Spinal cord (tissue), 10 donors: ENCODE measurements around the gene EHD2. TPM values are rescaled to one million over a fixed set of nuclear protein-coding genes. Genes with fewer than 3 reads are reported as not detected.
"Not testable (repeated sequence)": the region's sequence is repeated elsewhere in the genome, so short reads cannot be mapped to it uniquely, and the experiment has no call there.

ENCODE experiments used
- DNase-seq, 6 donors: peaks; one replicate each; pipeline versions ENCODE4 v3.0.0 to v3.0.0-alpha.2; 2013 to 2015; ENCODE audit warnings: low spot score in 6 of 6, low read depth in 4 of 6
- H3K27ac ChIP-seq: one replicate; pipeline ENCODE4 v1.5.1; 2013; ENCODE audit warnings: low read depth, low read length, control low read depth
- H3K27me3 ChIP-seq: one replicate; pipeline ENCODE4 v1.6.1; 2013; ENCODE audit warnings: low read length; ENCODE audit not compliant: control insufficient read depth, insufficient read depth
- H3K36me3 ChIP-seq: one replicate; pipeline ENCODE4 v1.6.1; 2013; ENCODE audit warnings: low read length; ENCODE audit not compliant: control insufficient read depth, insufficient read depth
- H3K4me1 ChIP-seq: one replicate; pipeline ENCODE4 v1.6.1; 2013; ENCODE audit warnings: low read length; ENCODE audit not compliant: control insufficient read depth, insufficient read depth
- H3K4me3 ChIP-seq: one replicate; pipeline ENCODE4 v1.5.1; 2013; ENCODE audit warnings: low read depth, low read length, control low read depth
- H3K9me3 ChIP-seq: one replicate; pipeline ENCODE4 v1.6.1; 2013; ENCODE audit warnings: low read length; ENCODE audit not compliant: control insufficient read depth, insufficient read depth
- WGBS: methylation state at CpG from one replicate; pipeline ENCODE4 v1.1.5; 2013; ENCODE audit warnings: missing lambda C conversion rate; ENCODE audit not compliant: insufficient coverage; 5-methylcytosine and 5-hydroxymethylcytosine counted together
- long read RNA-seq, 4 donors: transcript quantifications; one replicate each; lab custom pipeline, GENCODE V29; 2026
- polyA plus RNA-seq, 2 donors: library from polyadenylated mRNA; unstranded; fragments of 120-200 nt; gene quantifications; one replicate each; pipeline ENCODE4 v1.2.1, GENCODE V29; 2013; ENCODE audit not compliant: insufficient read length in 2 of 2
- total RNA-seq, 2 donors: library from RNA; depleted of rRNA in 1 of 2; stranded (reverse); fragments of 120-200 nt in 1 of 2; fragments of >200 nt in 1 of 2; gene quantifications; one replicate each; pipeline versions ENCODE4 v1.2.3 to v1.2.4, GENCODE V29; 2013 to 2014
- donor health status: healthy.

Gene EHD2, protein sequence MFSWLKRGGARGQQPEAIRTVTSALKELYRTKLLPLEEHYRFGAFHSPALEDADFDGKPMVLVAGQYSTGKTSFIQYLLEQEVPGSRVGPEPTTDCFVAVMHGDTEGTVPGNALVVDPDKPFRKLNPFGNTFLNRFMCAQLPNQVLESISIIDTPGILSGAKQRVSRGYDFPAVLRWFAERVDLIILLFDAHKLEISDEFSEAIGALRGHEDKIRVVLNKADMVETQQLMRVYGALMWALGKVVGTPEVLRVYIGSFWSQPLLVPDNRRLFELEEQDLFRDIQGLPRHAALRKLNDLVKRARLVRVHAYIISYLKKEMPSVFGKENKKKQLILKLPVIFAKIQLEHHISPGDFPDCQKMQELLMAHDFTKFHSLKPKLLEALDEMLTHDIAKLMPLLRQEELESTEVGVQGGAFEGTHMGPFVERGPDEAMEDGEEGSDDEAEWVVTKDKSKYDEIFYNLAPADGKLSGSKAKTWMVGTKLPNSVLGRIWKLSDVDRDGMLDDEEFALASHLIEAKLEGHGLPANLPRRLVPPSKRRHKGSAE
- total RNA-seq: 10 to 100 TPM; 17.1 to 23.5 TPM
- polyA plus RNA-seq: 10 to 100 TPM; 16.0 to 26.4 TPM
- long read RNA-seq, donor 1, transcript EHD2-201 (6 exons, 3,585 nt): major isoform, 5 of 5 reads
- long read RNA-seq, donor 1, partial matches to known transcripts: 0 of 5 reads
- long read RNA-seq, donor 1, other reads (novel, unspliced or antisense): 0 of 5 reads
- long read RNA-seq, donor 2, partial matches to known transcripts: 0 of 1 reads
- long read RNA-seq, donor 2, other reads (novel, unspliced or antisense): 0 of 1 reads
- long read RNA-seq, donor 3, transcript EHD2-201 (6 exons, 3,585 nt): major isoform, 5 of 5 reads
- long read RNA-seq, donor 3, partial matches to known transcripts: 0 of 5 reads
- long read RNA-seq, donor 3, other reads (novel, unspliced or antisense): 0 of 5 reads
- long read RNA-seq, donor 4, transcript EHD2-201 (6 exons, 3,585 nt): major isoform, 7 of 116 reads
- long read RNA-seq, donor 4, partial matches to known transcripts: 109 of 116 reads
- long read RNA-seq, donor 4, other reads (novel, unspliced or antisense): 0 of 116 reads

DNA sequence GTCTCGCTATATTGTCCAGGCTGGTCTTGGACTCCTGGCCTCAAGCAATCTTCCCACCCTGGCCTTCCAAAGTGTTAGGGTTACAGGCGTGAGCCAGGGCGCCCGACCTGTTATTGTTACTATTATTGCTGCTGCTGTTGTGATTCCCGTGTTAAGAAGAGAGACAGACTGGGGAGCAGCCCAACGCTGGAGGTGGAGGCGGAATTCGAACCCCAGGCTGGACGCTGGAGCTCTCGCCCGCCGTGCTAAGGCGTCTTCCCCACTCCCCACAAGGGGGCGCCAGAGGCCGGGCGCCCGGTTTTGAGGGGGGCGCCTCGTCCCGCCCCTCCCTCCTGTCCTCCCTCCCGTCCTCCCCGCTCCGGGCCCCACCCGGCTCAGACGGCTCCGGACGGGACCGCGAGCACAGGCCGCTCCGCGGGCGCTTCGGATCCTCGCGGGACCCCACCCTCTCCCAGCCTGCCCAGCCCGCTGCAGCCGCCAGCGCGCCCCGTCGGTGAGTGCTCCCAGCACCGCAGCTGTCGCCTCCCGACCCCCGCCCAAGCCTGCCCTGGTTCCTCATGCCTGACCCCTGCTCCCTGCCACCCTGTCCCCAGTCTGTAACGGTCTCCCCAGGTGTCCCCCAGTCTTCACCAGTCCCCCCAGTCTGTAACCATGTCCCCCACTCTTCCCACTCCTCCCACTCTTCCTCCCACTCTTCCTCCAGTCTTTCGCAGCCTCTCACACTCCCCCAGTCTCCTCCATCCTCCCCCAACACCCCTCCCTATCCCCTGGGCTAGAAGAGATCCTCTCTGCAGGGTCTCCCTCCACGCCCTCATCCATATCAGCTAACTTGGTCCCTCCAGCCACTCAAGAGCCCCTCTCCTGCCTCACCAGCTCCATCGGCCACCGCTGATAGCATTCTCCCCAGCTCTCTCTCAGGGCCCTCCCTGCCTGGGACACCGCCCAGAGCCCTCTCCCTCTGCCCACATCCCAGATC, at the start of gene EHD2:
Gene EHD2, plus strand, starts transcription at position 377 of the 976 bp plus-strand sequence. CDS start 3,191 bp downstream, outside the sequence.
- Histone ChIP-seq H3K4me1 (peaks cover under 1% of the 10 kb centered on the region), H3K9me3 (peaks cover 5% of the 10 kb centered on the region), H3K27me3 (peaks cover 18% of the 10 kb centered on the region), H3K36me3 (peaks cover 9% of the 10 kb centered on the region), H3K27ac (peak within 1 kb of the TSS; percentile 16), H3K4me3 (peak within 1 kb of the TSS; percentile 48)
- WGBS: 8% methylated on average over 47 of the region's 52 CpGs
- DNase-seq: peak in 1 of 6 donors; percentile 69

DNA sequence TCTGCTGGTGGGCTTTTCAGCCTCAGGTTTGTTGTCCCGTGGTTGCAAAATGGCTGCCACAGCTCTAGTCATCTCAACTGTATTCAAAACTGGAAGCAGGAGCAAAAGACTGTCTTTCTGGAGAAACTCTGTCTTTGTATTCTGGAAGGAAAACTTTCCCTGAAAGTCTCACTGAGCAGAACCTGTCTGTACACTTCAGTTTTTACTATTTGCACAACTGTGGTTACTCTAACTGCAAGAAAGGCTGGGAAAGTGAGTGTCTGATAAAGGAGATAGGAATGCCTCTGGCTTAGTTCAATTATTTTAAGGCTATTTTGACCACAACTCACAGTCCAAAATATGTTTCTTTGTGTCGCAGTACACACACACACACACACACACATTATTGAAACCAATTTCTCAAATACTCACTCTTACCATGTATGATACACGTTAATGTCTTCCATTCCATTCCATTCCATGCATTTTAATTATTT, 49.7 kb upstream of the EHD2 start:
- Histone ChIP-seq H3K27ac (no peak overlapping the region), H3K4me3 (no peak overlapping the region), H3K9me3 (no peaks in the 10 kb centered on the region), H3K4me1 (peaks cover 17% of the 10 kb centered on the region), H3K27me3 (no peaks in the 10 kb centered on the region), H3K36me3 (peaks cover 25% of the 10 kb centered on the region)
- 80% methylated on average over 2 of the region's 3 CpGs for WGBS
- no peak for DNase-seq

DNA sequence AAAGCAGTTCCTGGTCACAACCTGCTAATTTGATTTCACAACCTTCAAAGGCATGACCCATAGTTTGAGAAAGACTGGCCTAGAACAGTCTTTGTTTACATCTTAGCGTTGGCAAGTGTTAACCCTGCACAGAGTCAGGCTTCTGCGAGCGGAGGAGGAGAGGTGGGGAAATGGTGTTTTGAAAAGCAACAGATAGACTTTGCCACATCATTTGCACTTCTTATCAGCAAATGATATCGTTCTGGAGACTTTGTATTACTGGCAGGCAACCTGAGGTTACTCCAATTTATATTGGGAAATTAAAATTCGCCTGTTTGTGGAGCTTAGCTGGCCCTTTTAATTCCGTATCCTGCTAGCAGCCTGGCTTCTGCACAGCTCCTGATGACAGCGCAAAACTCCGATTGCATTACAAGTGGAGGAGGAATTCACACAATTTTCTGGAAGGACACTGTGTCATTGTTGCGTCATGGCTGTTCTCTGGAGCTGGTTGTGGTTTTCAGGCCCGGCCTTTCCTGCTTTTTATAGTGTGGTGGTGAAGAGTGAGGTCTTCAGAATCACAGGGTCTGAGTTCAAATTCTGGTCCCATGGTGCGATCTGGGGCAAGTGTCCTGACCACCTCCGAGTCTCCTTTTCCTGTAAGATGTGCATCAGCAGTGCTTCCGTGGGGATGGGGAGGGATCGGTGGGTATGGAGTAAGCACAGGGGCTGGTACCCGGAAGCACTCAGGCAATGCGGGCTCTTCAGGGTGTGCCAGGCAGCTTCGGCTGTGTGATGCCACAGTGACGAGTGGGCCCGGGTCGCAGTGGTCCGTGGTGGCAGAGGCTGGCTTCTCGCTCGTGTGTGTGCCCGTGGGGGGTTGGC, 49.1 kb upstream of the EHD2 start:
- peak in 2 of 6 donors; percentile 35 to 44 for DNase-seq
- H3K9me3 ChIP-seq: no peaks in the 10 kb centered on the region
- H3K4me1 ChIP-seq: peaks cover 15% of the 10 kb centered on the region
- no peak overlapping the region for H3K27ac ChIP-seq
- 79% methylated on average over 20 of the region's 24 CpGs for WGBS
- peaks cover 26% of the 10 kb centered on the region for H3K36me3 ChIP-seq
- no peak overlapping the region for H3K4me3 ChIP-seq
- no peaks in the 10 kb centered on the region for H3K27me3 ChIP-seq

DNA sequence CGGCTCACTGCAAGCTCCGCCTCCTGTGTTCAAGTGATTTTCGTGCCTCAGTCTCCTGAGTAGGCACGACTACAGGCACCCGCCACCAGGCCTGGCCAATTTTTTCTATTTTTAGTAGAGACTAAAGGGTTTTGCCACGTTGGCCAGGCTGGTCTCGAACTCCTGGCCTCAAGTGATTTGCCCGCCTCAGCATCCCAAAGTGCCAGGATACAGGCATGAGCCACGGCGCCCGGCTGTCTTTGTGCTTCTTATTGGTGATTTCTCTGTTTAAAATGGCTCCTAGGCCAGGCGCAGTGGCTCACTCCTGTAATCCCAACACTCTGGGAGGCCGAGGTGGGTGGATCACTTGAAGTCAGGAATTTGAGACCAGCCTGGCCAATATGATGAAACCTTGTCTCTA, 44.7 kb upstream of the EHD2 start:
- peaks cover 53% of the 10 kb centered on the region for H3K36me3 ChIP-seq
- H3K27ac ChIP-seq, H3K27me3 ChIP-seq, DNase-seq, H3K4me1 ChIP-seq, H3K9me3 ChIP-seq, H3K4me3 ChIP-seq: not testable (repeated sequence)
- 88% methylated on average over 13 of the region's 13 CpGs for WGBS

DNA sequence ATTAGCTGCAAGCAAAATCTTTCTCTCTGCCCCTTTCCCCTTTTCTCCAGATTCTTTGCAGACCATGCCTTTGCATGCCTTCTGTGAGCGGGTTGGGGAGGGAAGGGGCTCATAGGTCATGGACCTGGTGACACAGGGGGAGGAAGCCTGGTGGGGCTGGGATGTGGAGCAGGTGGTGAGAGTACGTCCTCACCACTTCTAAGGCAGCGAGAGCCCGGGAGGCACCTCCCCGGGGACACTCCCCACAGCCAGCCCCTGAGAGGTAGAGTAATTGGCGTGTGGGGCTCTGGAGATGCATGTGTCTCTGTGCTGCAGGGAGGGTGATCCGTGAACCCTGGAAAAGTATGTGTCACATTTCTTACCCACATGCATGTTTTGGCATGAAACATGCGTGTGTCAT, 42.5 kb upstream of the EHD2 start:
- no peak overlapping the region for H3K27ac ChIP-seq
- no peaks in the 10 kb centered on the region for H3K4me1 ChIP-seq
- 88% methylated on average over 3 of the region's 8 CpGs for WGBS
- H3K27me3 ChIP-seq: no peaks in the 10 kb centered on the region
- no peaks in the 10 kb centered on the region for H3K9me3 ChIP-seq
- H3K36me3 ChIP-seq: peaks cover 66% of the 10 kb centered on the region
- DNase-seq: no peak
- no peak overlapping the region for H3K4me3 ChIP-seq

DNA sequence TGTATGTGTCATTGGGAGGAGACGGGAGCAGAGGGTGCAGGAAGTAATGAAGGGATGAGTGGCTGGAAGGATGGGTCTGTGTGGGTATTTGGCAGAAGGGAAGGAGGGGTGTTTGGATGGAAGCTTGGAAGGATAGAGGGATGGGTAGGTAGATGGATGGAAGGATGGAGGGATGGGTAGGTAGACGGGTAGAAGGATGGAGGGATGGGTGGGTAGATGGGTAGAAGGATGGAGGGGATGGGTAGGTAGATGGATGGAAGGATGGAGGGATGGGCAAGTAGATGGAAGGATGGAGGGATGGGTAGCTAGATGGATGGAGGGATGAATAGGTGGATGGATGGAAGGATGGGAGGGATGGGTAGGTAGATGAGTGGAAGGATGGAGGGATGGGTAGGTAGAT, 41.7 kb upstream of the EHD2 start:
- 100% methylated on average over 2 of the region's 2 CpGs for WGBS
- no peak for DNase-seq
- Histone ChIP-seq H3K9me3 (no peaks in the 10 kb centered on the region), H3K27me3 (no peaks in the 10 kb centered on the region), H3K36me3 (peaks cover 71% of the 10 kb centered on the region), H3K4me3 (no peak overlapping the region), H3K27ac (no peak overlapping the region), H3K4me1 (no peaks in the 10 kb centered on the region)

DNA sequence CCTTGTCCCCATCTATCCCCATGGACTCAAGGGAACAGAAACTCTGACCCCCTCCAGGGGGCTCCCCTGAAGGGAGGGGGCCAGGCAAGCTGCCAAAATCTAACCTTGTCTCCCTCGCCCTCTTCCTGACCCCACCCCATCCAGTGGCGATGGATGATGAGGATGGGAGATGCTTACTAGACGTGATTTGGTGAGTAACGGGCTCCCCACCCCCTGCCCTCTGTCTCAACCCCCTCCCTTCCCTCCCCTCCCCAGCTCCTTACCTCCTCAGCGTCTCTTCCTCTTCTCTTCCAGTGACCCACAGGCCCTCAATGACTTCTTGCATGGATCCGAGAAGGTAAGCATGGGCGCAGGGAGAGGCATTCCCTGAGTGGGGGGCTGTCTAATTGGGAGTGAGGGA, 39.8 kb upstream of the EHD2 start:
- Histone ChIP-seq H3K36me3 (peaks cover 77% of the 10 kb centered on the region), H3K9me3 (no peaks in the 10 kb centered on the region), H3K4me3 (no peak overlapping the region), H3K4me1 (no peaks in the 10 kb centered on the region), H3K27me3 (no peaks in the 10 kb centered on the region), H3K27ac (no peak overlapping the region)
- DNase-seq: no peak
- WGBS: 100% methylated on average over 2 of the region's 7 CpGs

DNA sequence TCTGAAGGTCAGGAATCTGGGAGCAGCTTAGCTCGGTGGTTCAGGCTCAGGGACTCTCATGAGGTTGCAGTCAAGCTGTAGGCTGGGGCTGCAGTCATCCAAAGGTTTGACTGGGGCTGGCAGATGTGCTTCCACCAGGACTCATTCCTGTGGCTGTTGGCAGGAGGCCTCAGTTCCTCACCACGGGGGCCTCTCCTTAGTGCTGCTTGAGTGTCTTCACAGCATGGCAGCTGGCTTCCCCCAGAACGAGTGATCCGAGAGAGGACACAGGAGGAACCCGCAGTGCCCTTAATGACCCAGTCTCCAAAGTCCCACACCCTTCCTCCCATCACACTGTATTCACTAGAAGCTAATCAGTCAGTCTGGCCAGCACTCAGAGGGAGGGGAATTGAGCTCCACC, 38.7 kb upstream of the EHD2 start:
- WGBS: 83% methylated on average over 2 of the region's 5 CpGs
- H3K9me3 ChIP-seq: no peaks in the 10 kb centered on the region
- no peak overlapping the region for H3K4me3 ChIP-seq
- H3K27ac ChIP-seq: no peak overlapping the region
- DNase-seq: no peak
- H3K36me3 ChIP-seq: peaks cover 86% of the 10 kb centered on the region
- no peaks in the 10 kb centered on the region for H3K27me3 ChIP-seq
- H3K4me1 ChIP-seq: no peaks in the 10 kb centered on the region
